ENCODE data around the gene B4GALT2. TPM values are rescaled to one million over a fixed set of nuclear protein-coding genes. Genes with fewer than 3 reads are reported as not detected.

The B4GALT2 gene
- total RNA-seq, 1 donor from 2014 or later = 93.9 TPM

- no peak for DNase-seq
Measured at GRCh38 chr1:43947061-43947873, 31.7 kb upstream of the B4GALT2 start.

- no peak for DNase-seq
Measured at GRCh38 chr1:43947874-43948437, 31.1 kb upstream of the B4GALT2 start.

- no peak for DNase-seq
Measured at GRCh38 chr1:43949678-43950077, 29.3 kb upstream of the B4GALT2 start.

- DNase-seq = no peak
Measured at GRCh38 chr1:43951021-43951985, 27.7 kb upstream of the B4GALT2 start.

- no peak for DNase-seq
Measured at GRCh38 chr1:43952731-43953346, 26.2 kb upstream of the B4GALT2 start.

- no peak for DNase-seq
Measured at GRCh38 chr1:43953361-43953760, 25.6 kb upstream of the B4GALT2 start.

- DNase-seq = peak; percentile 46
Measured at GRCh38 chr1:43954036-43954435, 25.0 kb upstream of the B4GALT2 start.

GRCh38 chr1:43956234-43956633 is 22.8 kb upstream of the B4GALT2 start:
- DNase-seq = no peak

GRCh38 chr1:43957407-43958040 is 21.5 kb upstream of the B4GALT2 start:
- no peak for DNase-seq

- no peak for DNase-seq
Measured at GRCh38 chr1:43958351-43959255, 20.4 kb upstream of the B4GALT2 start.

- no peak for DNase-seq
Measured at GRCh38 chr1:43960798-43961197, 18.2 kb upstream of the B4GALT2 start.

- DNase-seq = no peak
Measured at GRCh38 chr1:43961692-43962091, 17.3 kb upstream of the B4GALT2 start.

- no peak for DNase-seq
Measured at GRCh38 chr1:43962324-43962723, 16.7 kb upstream of the B4GALT2 start.

GRCh38 chr1:43963006-43963405 is 16.0 kb upstream of the B4GALT2 start:
- DNase-seq = no peak

GRCh38 chr1:43963890-43964289 is 15.1 kb upstream of the B4GALT2 start:
- DNase-seq = no peak

- DNase-seq = no peak
Measured at GRCh38 chr1:43965316-43965715, 13.7 kb upstream of the B4GALT2 start.

GRCh38 chr1:43968348-43968948 is 10.6 kb upstream of the B4GALT2 start:
- DNase-seq = no peak

- no peak for DNase-seq
Measured at GRCh38 chr1:43969416-43969745, 9.6 kb upstream of the B4GALT2 start.

GRCh38 chr1:43969746-43970466 is 9.1 kb upstream of the B4GALT2 start, which contains the start of gene DPH2:
Gene DPH2 (plus strand): TSS chr1:43970010. CDS start chr1:43970176, 166 bp downstream.
- peak; percentile 97 for DNase-seq

- DNase-seq = no peak
Measured at GRCh38 chr1:43970502-43970901, 8.5 kb upstream of the B4GALT2 start.
